Erythroblast (primary cell): ENCODE data around the gene ACTR3.

Source experiments
- DNase-seq, 2 experiments: peaks; one replicate each; lab custom pipeline; 2025; lab: John Stamatoyannopoulos, UW
- GATA1 ChIP-seq: IDR thresholded peaks from 2 replicates; pipeline ENCODE4 v1.6.1; 2011; ENCODE audit warnings: low read depth, mild to moderate bottlenecking, control low read depth, low read length, moderate library complexity
- POLR2A ChIP-seq: IDR thresholded peaks from 2 replicates; pipeline ENCODE4 v1.6.1; 2011; ENCODE audit warnings: mild to moderate bottlenecking, low read length

The ACTR3 gene

DNA sequence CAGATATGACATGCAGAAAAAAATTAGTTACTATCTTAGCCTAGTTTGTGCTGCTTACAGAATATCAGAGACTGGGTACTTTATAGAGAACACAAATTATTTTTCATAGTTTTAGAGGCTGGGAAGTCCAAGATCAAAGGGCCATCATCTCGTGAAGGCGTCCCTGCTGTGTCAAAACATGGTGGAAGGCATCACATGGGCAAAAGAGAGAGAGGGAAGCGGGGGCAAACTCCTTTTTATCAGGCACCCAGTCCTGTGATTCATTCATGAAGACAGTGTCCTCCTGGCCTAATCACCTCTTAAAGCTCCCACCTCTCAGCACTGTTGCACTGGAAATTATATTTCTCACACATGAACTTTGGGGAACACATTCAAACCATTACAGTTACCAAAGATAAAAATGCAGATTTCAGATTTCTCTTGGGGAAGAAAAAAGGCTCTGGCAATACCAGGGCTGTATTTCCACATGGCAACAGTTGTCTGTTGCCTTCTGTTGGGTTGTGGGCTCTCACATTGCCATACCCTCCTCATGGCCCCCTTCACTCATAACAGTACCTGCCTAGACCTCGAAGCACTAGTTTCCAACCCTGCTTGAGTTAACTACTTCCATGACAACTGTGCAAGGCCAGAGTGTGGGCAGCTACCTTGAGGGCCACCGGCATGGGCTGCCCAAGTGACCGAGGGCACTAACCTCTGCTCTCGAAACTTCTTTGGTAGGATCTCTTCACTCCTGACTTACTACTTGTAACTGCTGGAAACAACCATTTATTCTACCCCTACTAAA is 2.7 kb upstream of the ACTR3 start:
- DNase-seq, result no peak
- TF ChIP-seq GATA1, result no peak
- no peak for TF ChIP-seq POLR2A

DNA sequence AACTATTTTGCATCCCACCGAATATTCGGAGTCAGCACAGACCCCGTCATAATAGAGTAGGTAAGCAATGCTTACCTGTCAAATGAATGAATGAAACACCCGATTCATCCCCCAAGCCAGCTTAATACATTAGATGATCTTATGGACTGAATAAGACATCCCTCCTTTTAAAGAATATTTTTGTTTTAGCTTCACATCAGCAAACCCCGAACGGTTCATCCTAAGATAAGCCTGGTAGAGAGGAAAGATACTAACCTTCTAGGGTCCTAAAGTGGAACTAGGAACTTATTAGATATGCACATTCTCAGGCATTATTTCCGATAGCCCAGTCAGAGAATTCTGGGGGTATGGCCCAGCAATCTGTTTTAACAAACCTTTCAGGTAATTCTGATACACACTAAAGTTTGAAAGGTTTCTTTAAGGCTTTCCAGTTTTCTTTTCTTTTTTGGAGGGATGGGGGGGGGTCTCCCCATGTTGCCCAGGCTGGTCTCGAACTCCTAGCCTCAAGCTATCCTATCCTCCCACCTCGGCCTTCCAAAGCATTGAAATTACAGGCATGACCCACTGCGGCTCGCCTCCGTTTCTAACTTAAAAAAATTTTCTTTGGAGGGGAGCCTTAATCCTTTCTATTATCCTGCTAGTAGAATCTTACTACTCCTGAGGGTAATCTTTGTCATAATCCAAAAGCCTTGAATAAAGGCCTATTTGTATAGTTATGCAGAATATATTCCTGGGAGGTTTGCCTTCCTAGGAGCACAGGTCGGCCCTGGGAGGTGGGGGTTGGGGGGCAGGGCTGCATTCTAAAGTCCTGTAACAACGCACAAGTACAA is 1.0 kb upstream of the ACTR3 start:
- DNase-seq, result peak in 1 of 2 experiments; percentile 37
- no peak for TF ChIP-seq GATA1
- TF ChIP-seq POLR2A, result no peak

DNA sequence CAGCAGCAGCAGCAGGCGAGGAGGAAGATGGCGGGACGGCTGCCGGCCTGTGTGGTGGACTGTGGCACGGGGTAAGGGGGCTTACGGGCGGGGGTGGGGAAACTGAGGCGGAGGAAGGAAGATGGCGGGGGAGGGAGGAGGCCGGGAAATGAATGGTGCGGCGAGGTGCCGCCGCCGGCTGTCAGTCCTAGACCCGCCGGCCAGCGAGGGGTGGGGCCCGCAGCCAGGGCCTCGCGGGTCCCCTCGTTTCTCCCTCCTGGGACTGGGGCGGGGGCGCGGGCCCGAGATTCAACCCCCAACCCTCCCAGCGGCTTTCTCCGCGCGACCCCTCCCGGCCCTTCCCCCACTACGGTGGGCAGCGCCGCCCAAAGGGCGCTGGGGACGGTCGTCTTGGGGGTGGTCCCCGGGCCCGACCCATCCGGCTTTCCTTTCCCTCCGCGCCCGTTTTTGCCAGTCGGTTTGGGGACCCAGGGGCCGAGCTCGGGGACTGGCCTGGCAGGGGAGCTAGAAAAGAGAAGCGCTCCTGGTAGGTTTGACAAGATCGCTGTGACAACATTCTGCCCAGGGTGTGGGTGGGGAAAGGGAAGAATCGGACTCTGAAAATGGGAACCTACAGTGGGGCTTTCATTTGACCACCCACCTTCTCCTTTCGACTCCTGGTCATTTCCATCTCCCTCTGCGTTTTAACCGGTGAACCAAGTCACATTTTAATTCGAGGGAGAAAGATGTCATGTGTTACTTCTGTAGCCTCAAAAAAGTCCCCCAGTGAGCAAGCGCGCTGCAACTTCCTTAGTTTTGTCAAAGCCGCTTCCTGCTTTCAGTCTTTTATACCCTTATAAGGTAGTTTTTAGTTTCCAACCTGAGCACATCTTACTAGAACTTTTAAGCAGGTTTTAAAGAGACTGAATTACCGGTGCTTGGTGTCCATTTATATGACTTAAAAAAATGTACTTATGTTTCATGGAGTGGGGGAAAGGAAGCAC is 655 bp downstream of the ACTR3 start:
- TF ChIP-seq POLR2A (peak; percentile 68), GATA1 (no peak)
- DNase-seq, result peak; percentile 84 to 90

DNA sequence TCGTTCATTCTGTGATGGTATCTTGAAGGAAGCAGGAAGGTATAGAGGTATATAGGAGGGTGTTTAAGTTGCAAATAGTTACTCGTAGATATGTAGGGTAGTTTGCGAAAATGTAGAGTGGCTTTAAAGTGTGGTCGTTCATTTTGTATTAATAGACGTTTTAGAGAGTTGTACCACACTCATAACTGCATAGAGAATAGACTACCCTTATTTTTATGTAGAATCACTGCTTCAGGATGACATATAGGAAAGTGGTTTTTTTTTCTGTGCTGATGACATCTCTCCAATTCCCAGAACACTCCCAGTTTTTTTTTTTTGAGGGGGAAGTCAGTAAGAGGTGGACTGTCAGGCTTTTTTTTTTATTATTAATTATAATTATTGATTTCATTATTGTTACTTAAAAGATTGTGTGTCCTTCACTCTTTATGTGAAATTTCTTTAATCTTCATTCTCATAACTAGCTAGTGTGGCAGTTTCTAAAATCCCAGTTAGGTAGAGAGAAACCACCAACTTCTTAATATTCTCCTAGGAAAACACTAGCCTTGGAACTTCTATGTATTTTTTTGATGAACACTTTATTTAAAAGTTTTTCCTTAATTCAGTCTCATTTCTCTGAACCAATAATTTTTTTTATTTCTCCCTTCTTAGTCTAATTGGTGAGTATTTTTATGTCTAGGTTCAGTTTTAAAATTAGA is 1.5 kb downstream of the ACTR3 start:
- TF ChIP-seq POLR2A, result no peak
- no peak for TF ChIP-seq GATA1
- DNase-seq, result no peak

DNA sequence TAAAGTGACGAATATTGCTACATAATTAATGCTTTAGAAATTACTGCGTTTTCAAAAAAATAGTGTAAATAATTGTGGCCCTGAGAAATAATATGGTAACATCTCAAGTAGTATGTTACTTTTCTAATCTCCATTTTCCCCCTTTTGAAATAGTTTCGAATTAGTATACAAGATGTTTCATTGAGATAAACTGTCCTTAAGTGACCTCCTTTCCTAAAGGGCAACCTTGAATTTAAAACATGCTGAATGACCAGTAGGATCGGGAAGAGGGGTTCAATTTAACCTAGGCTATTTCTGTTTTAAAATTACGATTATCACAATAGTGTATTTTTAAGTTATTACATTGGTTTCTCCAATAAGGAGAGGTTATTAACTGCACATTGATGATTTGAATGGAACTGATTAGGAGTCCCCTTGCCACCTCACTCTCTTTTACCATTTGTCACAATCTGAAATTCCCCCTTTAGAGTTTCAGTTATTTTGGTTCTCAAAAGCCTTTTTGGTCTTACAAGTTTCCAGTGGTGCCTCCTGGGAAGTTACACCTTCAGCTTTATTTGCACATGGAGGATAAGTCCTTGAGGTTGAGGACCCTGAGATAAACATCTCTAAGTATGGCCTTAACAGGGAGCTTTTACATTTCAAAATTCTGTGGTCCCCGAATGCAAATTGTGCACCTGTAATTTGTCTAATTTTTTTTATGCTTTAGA is 2.3 kb downstream of the ACTR3 start:
- peak; percentile 70 to 73 for DNase-seq
- TF ChIP-seq POLR2A (no peak), GATA1 (no peak)

DNA sequence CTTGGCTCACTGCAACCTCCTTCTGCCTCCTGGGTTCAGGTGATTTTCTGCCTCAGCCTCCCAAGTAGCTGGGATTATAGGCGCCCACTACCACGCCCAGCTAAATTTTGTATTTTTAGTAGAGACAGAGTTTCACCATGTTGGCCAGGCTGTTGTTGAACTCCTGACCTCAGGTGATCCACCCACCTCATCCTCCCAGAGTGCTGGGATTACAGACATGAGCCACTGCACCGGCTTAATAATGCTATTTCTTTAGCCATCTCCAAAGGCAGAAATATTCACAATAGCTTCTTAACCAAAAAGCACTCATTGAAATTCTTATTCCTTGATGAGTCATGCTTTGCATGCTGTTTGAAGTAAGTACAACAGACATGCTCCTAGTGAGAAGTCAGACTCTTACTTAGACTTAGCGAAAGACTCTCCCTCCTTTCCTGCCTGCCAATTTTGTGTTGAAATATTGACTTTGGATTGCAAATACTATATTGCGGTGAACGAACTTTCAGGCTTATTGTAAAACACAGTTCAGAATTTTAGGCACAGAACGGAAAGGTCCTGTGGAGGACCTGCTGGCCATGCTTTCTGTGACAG is 4.4 kb downstream of the ACTR3 start:
- TF ChIP-seq POLR2A (no peak), GATA1 (no peak)
- DNase-seq, result peak; percentile 26 to 49

DNA sequence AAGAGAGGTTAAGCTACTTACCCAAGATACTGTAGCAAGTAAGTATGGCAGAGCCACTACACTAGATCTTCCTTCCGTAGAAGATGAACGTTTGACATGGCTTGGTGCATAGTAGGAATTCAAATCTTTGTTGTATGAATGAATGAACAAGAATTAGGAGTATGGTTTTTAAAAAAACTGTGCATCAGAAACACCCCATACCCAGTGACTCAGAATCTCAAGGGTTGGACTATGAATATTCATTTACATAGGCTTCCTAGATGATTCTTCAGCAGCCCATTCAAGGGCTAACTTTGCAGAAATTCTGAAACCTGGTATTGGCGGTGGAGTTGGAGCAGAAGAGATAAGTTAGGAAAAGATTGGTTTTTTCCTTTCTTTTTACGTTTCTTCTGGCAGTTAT is 5.4 kb downstream of the ACTR3 start:
- TF ChIP-seq GATA1 (no peak), POLR2A (no peak)
- peak in 1 of 2 experiments; percentile 13 for DNase-seq

DNA sequence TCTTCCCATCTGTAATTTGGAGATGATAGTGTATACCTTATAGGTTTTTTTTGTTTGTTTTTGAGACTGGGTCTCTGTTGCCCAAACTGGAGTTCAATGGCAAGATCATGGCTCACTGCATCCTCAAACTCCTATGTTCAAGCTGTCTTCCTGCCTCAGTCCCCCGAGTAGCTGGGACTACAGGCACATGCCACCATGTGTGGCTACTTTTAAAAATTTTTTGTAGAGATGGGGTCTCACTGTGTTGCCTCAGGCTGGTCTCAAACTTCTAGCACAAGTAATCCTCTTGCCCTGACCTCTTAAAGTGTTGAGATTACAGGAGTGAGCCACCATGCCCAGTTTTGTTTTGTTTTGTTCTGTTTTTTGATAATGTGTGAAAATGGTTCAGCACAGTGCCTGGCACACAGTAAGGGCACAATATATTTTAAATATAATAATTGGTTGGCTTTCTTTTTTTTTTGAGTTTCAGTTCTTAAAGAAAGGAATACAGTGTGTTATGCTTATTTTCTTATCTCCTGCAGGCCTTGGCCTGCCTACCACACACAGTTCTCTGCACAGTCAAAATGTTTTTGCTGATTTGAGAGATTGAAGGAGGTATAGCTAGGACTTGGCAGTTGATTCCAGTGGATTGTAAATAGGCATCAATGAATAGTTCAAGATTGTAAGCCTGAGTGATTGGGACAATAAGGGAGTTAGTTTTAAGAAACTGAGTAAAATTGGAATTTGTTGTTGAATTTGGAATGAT is 6.1 kb downstream of the ACTR3 start:
- DNase-seq, result peak; percentile 45 to 62
- TF ChIP-seq POLR2A (no peak), GATA1 (no peak)

DNA sequence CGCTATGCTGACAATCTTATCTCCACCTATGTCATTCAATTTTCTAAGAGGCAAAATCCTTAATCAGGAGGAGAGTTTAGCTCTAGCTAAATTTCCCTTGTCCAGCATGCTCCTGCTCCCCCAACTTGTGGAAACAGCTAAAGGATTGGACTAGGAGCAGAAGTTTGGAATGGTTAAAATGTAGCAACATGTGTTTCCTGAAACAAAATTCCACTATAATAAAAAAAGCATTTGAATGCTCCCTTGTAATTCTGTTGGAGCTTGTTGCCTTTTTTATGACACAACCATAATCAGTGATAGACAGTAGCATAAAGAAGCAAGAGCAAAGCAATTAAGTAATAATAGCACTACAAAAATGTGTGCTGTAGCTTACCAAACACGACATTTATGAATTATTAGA is 6.9 kb downstream of the ACTR3 start:
- DNase-seq, result no peak
- TF ChIP-seq GATA1 (no peak), POLR2A (no peak)

DNA sequence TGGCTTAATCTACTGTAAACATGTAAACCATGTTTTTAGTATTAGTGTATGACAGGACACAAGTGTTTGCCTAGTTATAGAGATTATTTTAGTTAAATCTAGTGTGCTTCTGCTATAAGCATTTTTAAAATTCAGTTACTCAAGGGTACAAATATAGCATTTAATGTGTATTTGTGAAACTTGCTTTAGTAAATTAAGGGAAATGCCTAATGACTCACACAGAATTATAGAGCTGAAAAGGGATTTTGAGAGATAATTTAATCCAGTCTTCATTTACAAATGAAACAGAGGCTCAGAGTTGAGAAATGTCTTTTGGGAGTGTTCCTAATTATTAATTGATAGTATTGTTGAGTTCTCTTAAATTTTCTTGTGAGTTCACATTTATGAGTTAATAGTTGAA is 8.2 kb downstream of the ACTR3 start:
- no peak for TF ChIP-seq POLR2A
- no peak for TF ChIP-seq GATA1
- no peak for DNase-seq

DNA sequence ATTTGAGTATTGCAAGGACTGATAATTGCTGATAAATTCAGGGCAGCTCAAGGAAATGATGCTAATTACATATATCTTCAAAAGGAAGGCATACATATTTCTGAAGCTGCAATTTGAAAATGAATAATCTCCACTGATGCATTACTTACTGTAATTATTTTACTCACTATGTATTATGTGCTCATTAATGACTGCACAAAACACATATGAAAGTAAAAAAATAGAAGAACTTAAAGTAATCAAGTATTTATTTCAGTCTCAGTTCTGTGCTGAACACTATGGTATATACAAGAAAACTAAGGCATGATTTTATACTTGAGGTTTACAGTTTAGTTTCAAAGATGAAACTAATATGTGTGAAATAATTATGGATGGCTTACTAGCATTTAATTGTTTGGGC is 9.3 kb downstream of the ACTR3 start:
- no peak for TF ChIP-seq GATA1
- DNase-seq, result no peak

DNA sequence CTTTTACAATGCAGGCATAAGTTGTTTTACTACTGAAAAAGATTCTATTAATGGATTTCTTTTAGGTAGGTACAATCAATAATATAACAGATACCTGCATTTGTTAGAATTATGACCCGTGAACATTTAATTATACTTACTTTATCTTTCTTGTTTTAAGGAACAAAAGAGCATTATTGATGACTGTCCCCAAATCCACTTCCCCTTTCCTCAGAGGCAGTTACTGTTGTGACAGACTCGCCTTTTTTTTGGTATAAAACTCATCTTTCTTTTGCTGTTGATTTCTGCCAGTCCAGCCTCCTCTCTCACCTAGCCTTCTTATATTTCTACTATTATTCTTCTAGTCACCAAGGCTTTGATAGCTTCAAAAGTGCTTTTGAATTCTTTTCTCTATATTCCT is 12.1 kb downstream of the ACTR3 start:
- no peak for DNase-seq
- TF ChIP-seq GATA1 (no peak), POLR2A (no peak)
